ENCODE measurements around the gene CHST11.
A peak's percentile ranks its signal among the peaks of the same experiment; 100 is the strongest.

Gene CHST11

DNA sequence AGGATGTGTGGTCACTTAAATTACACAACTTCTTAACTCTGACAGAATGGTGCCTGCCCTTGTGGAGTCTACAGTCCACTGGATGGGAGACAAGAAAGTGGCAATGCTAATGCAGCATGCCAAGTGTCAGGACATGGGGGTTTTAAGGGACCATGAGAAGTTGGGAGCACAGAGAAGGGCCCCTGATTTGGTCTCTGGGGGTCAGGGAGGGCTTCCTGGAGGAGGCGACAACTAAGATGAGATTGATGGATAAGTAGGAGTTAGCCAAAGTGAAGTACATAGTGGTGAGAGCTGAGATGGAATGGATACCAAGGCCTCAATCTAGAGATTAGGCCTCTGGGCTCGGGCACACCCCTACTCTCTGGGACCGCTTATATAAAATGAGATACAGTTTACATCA is 236.7 kb downstream of the CHST11 start:
- 78% methylated on average over 1 of the region's 3 CpGs for WGBS (ENCODE audit: insufficient coverage)

DNA sequence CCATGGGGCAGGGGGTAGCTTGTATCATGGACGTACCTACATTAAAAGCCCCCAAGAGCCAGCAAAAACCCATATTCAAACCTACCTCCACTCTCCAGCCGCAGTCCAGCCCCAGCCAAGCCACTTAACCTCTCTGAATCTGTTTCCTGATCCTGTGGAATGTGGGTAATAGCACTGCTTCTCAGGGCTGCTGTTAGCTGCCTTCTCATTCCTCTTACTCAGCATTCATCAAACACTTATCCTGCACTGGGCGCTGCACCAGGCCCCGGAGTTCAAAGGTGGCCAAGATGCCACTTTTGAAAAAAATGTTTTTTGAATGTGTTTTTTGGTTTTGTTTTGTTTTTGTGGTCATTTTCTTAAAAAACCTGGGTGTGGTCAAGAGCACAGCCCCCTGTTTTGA is 237.4 kb downstream of the CHST11 start:
- peak in 1 of 3 donors; percentile 46 for DNase-seq
- Histone ChIP-seq H3K27ac (ENCODE audit: insufficient read depth in 1 of 2, low read depth in 1 of 2, low read length in 2 of 2, poor library complexity in 1 of 2, severe bottlenecking in 2 of 2) (no peak overlapping the region), H3K27me3 (replicated peaks in 2 of 5; ENCODE audit: control insufficient read depth in 4 of 5, insufficient read depth in 5 of 5, low read length in 4 of 5) (no peaks in the 10 kb centered on the region), H3K9me3 (ENCODE audit: control extremely low read depth in 1 of 5, control insufficient read depth in 4 of 5, insufficient read depth in 2 of 5, low read depth in 1 of 5, low read length in 4 of 5) (peaks cover 0 to 11% (median 0%) of the 10 kb centered on the region in 5 experiments), H3K4me1 (ENCODE audit: control extremely low read depth in 1 of 4, control insufficient read depth in 4 of 4, insufficient read depth in 4 of 4, low read length in 3 of 4) (peaks cover 17 to 71% (median 56%) of the 10 kb centered on the region in 4 experiments), H3K36me3 (ENCODE audit: control insufficient read depth in 4 of 4, insufficient read depth in 4 of 4, low read length in 3 of 4) (peaks cover 0 to 40% (median 3%) of the 10 kb centered on the region in 4 experiments), H3K4me3 (ENCODE audit: control insufficient read depth in 1 of 7, extremely low read depth in 1 of 7, insufficient read depth in 4 of 7, low read depth in 2 of 7, low read length in 6 of 7) (no peak overlapping the region)
- no CpG with 5 or more reads among the region's 4 CpGs for WGBS (ENCODE audit: insufficient coverage)
- ChIA-PET POLR2A (interaction anchor here (1.1 to 2.0 kb wide), 2 partner anchors 11 to 25 kb away, joined by 3 to 8 read pairs; no protein-coding TSS in a partner anchor), CTCF (interaction anchor here (0.5 to 3.7 kb wide), 5 partner anchors 8 to 169 kb away, joined by 3 to 16 read pairs (median 3); no protein-coding TSS in a partner anchor)

More for the DNA sequence above, 236.7 kb downstream of the CHST11 start:
- ChIA-PET CTCF (interaction anchor here (0.7 to 3.7 kb wide), 3 partner anchors 10 to 18 kb away, joined by 3 to 16 read pairs (median 3); no protein-coding TSS in a partner anchor), POLR2A (no interaction called here)
- no peak overlapping the region for H3K27ac ChIP-seq (ENCODE audit: insufficient read depth in 1 of 2, low read depth in 1 of 2, low read length in 2 of 2, poor library complexity in 1 of 2, severe bottlenecking in 2 of 2)
- no peaks in the 10 kb centered on the region for H3K27me3 ChIP-seq (replicated peaks in 2 of 5; ENCODE audit: control insufficient read depth in 4 of 5, insufficient read depth in 5 of 5, low read length in 4 of 5)
- no peak for DNase-seq
- peaks cover 22 to 74% (median 63%) of the 10 kb centered on the region in 4 experiments for H3K4me1 ChIP-seq (ENCODE audit: control extremely low read depth in 1 of 4, control insufficient read depth in 4 of 4, insufficient read depth in 4 of 4, low read length in 3 of 4)
- no peak overlapping the region for H3K4me3 ChIP-seq (ENCODE audit: control insufficient read depth in 1 of 7, extremely low read depth in 1 of 7, insufficient read depth in 4 of 7, low read depth in 2 of 7, low read length in 6 of 7)
- H3K9me3 ChIP-seq (ENCODE audit: control extremely low read depth in 1 of 5, control insufficient read depth in 4 of 5, insufficient read depth in 2 of 5, low read depth in 1 of 5, low read length in 4 of 5), result peaks cover 0 to 11% (median 0%) of the 10 kb centered on the region in 5 experiments
- peaks cover 0 to 40% (median 3%) of the 10 kb centered on the region in 4 experiments for H3K36me3 ChIP-seq (ENCODE audit: control insufficient read depth in 4 of 4, insufficient read depth in 4 of 4, low read length in 3 of 4)

DNA sequence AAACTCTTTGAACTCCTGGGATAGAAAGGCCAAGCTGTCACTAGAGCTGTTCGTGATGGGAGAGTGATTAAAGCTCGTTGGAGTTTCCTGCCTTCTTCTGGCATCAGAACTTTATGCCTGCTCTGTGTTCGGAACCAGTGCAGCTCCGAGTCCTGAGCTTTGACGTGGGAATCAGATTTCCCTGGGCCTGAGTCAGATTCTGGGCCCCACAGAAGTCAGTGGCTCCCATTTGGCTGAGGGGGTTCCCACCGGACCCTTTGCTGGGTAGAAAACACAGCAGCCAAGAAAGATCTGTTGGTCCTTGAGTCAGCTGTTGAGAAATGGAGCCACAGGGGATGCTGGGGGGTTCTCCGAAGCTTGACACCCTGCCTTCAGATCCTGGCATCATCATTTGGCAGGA is 238.0 kb downstream of the CHST11 start:
- DNase-seq, result no peak
- CTCF ChIA-PET, result interaction anchor here (0.5 to 3.7 kb wide), 7 partner anchors 9 to 170 kb away, joined by 3 to 16 read pairs (median 3); no protein-coding TSS in a partner anchor
- Histone ChIP-seq H3K36me3 (ENCODE audit: control insufficient read depth in 4 of 4, insufficient read depth in 4 of 4, low read length in 3 of 4) (peaks cover 0 to 40% (median 3%) of the 10 kb centered on the region in 4 experiments), H3K4me1 (ENCODE audit: control extremely low read depth in 1 of 4, control insufficient read depth in 4 of 4, insufficient read depth in 4 of 4, low read length in 3 of 4) (peaks cover 12 to 71% (median 52%) of the 10 kb centered on the region in 4 experiments), H3K9me3 (ENCODE audit: control extremely low read depth in 1 of 5, control insufficient read depth in 4 of 5, insufficient read depth in 2 of 5, low read depth in 1 of 5, low read length in 4 of 5) (peaks cover 0 to 11% (median 0%) of the 10 kb centered on the region in 5 experiments), H3K27me3 (replicated peaks in 2 of 5; ENCODE audit: control insufficient read depth in 4 of 5, insufficient read depth in 5 of 5, low read length in 4 of 5) (no peaks in the 10 kb centered on the region), H3K4me3 (ENCODE audit: control insufficient read depth in 1 of 7, extremely low read depth in 1 of 7, insufficient read depth in 4 of 7, low read depth in 2 of 7, low read length in 6 of 7) (peak overlapping the region in 1 of 7 experiments; percentile 12), H3K27ac (ENCODE audit: insufficient read depth in 1 of 2, low read depth in 1 of 2, low read length in 2 of 2, poor library complexity in 1 of 2, severe bottlenecking in 2 of 2) (peak overlapping the region in 1 of 2 experiments; percentile 71)
- POLR2A ChIA-PET, result interaction anchor here (0.6 to 2.0 kb wide), 4 partner anchors 12 to 421 kb away, joined by 3 to 8 read pairs (median 4); no protein-coding TSS in a partner anchor
- 87% methylated on average over 7 of the region's 7 CpGs for WGBS (ENCODE audit: insufficient coverage)

DNA sequence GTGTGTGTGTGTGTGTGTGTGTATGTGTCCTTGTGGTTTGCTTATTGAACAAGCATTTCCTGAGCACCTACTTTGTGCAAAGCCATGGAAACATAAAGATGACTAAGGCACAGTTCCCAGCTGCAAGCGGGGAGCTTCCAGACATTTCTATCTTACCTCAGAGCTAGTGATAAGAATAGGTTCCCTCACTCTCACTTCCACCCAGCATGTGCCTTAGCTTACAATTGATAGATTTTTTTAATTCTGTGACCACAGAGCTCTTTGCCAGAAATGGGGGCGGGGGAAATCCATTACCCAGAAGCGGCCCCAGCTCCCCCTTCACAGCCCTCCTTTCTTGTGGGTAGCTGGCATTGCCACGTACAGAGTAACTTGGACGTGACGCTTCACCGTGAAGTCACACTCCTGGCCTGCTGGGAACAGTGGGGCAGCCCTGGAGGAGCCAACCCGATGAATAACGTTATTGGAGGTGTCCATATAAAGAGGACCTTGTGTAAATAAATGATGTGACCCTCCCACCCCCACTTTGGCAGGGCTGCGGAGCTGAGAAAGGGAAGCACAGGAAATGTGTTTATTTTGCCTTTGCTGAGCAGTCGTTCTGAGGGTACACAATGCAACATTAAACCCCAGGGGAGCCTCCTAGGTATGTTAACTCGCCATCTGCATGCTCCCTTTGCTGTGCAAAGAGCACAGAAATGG is 238.9 kb downstream of the CHST11 start:
- Histone ChIP-seq H3K4me3 (ENCODE audit: control insufficient read depth in 1 of 7, extremely low read depth in 1 of 7, insufficient read depth in 4 of 7, low read depth in 2 of 7, low read length in 6 of 7) (peak overlapping the region in 4 of 7 experiments; percentile 1 to 44 (median 26)), H3K4me1 (ENCODE audit: control extremely low read depth in 1 of 4, control insufficient read depth in 4 of 4, insufficient read depth in 4 of 4, low read length in 3 of 4) (peaks cover 10 to 64% (median 48%) of the 10 kb centered on the region in 4 experiments), H3K36me3 (ENCODE audit: control insufficient read depth in 4 of 4, insufficient read depth in 4 of 4, low read length in 3 of 4) (peaks cover 0 to 40% (median 3%) of the 10 kb centered on the region in 4 experiments), H3K27ac (ENCODE audit: insufficient read depth in 1 of 2, low read depth in 1 of 2, low read length in 2 of 2, poor library complexity in 1 of 2, severe bottlenecking in 2 of 2) (peak overlapping the region; percentile 48 to 71), H3K9me3 (ENCODE audit: control extremely low read depth in 1 of 5, control insufficient read depth in 4 of 5, insufficient read depth in 2 of 5, low read depth in 1 of 5, low read length in 4 of 5) (peaks cover 0 to 11% (median 0%) of the 10 kb centered on the region in 5 experiments), H3K27me3 (replicated peaks in 2 of 5; ENCODE audit: control insufficient read depth in 4 of 5, insufficient read depth in 5 of 5, low read length in 4 of 5) (no peaks in the 10 kb centered on the region)
- ChIA-PET CTCF (interaction anchor here (0.7 to 3.7 kb wide), 6 partner anchors 12 to 126 kb away, joined by 3 to 16 read pairs (median 4); no protein-coding TSS in a partner anchor), POLR2A (interaction anchor here (0.9 to 2.0 kb wide), 3 partner anchors 23 to 47 kb away, joined by 3 to 8 read pairs (median 4); no protein-coding TSS in a partner anchor)
- peak; percentile 87 to 98 (median 97) for DNase-seq
- WGBS (ENCODE audit: insufficient coverage), result 0% methylated on average over 9 of the region's 12 CpGs

DNA sequence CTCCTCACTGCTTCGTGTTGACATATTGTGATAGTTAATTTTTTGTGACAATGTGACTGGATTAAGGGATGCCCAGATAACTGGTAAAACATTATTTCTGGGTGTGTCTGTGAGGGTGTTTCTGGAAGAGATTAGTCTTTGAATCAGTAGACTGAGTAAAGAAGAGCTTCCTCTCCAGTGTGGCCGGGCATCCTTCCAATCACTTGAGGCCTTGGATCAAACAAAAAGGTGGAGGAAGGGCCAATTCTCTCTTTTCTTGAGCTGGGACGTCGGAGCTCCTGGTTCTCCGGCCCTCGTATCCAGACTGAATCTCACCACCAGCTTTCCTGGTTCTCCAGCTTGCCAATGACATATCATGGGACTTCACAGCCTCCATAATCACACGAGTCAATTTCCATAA is 240.4 kb downstream of the CHST11 start:
- no peak overlapping the region for H3K27ac ChIP-seq (ENCODE audit: insufficient read depth in 1 of 2, low read depth in 1 of 2, low read length in 2 of 2, poor library complexity in 1 of 2, severe bottlenecking in 2 of 2)
- peaks cover 0 to 38% (median 4%) of the 10 kb centered on the region in 4 experiments for H3K36me3 ChIP-seq (ENCODE audit: control insufficient read depth in 4 of 4, insufficient read depth in 4 of 4, low read length in 3 of 4)
- no peaks in the 10 kb centered on the region for H3K27me3 ChIP-seq (replicated peaks in 2 of 5; ENCODE audit: control insufficient read depth in 4 of 5, insufficient read depth in 5 of 5, low read length in 4 of 5)
- H3K4me1 ChIP-seq (ENCODE audit: control extremely low read depth in 1 of 4, control insufficient read depth in 4 of 4, insufficient read depth in 4 of 4, low read length in 3 of 4), result peaks cover 10 to 49% (median 36%) of the 10 kb centered on the region in 4 experiments
- WGBS (ENCODE audit: insufficient coverage), result 98% methylated on average over 7 of the region's 7 CpGs
- POLR2A ChIA-PET, result no interaction called here
- H3K4me3 ChIP-seq (ENCODE audit: control insufficient read depth in 1 of 7, extremely low read depth in 1 of 7, insufficient read depth in 4 of 7, low read depth in 2 of 7, low read length in 6 of 7), result no peak overlapping the region
- peaks cover 0 to 6% (median 0%) of the 10 kb centered on the region in 5 experiments for H3K9me3 ChIP-seq (ENCODE audit: control extremely low read depth in 1 of 5, control insufficient read depth in 4 of 5, insufficient read depth in 2 of 5, low read depth in 1 of 5, low read length in 4 of 5)
- DNase-seq, result no peak
- CTCF ChIA-PET, result interaction anchor here (3.5 kb wide), 1 partner anchor 9 kb away, joined by 15 read pairs; no protein-coding TSS in a partner anchor

DNA sequence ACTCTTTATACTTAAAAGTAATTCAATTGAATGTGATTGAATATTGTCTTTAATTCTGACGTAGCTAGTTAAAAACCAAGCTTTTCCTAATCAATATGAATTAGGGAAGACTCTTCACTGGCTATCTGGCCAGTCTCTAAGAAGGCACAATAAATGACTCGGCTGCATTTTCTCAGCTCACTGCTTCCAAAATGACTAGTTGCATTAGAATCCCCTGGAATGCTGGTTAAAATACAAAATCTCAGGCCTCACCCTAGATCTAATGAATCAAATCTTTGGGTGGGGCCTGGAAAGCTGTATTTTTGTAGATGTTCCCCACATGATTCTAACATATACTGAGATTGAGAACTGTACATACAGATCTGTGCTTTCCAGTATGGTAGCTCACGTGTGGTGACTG is 242.1 kb downstream of the CHST11 start:
- H3K27ac ChIP-seq (ENCODE audit: insufficient read depth in 1 of 2, low read depth in 1 of 2, low read length in 2 of 2, poor library complexity in 1 of 2, severe bottlenecking in 2 of 2), result peak overlapping the region in 1 of 2 experiments; percentile 9
- POLR2A ChIA-PET, result no interaction called here
- no peak overlapping the region for H3K4me3 ChIP-seq (ENCODE audit: control insufficient read depth in 1 of 7, extremely low read depth in 1 of 7, insufficient read depth in 4 of 7, low read depth in 2 of 7, low read length in 6 of 7)
- H3K27me3 ChIP-seq (replicated peaks in 2 of 5; ENCODE audit: control insufficient read depth in 4 of 5, insufficient read depth in 5 of 5, low read length in 4 of 5), result no peaks in the 10 kb centered on the region
- WGBS (ENCODE audit: insufficient coverage), result 93% methylated on average over 2 of the region's 3 CpGs
- peaks cover 10 to 35% (median 27%) of the 10 kb centered on the region in 4 experiments for H3K4me1 ChIP-seq (ENCODE audit: control extremely low read depth in 1 of 4, control insufficient read depth in 4 of 4, insufficient read depth in 4 of 4, low read length in 3 of 4)
- H3K36me3 ChIP-seq (ENCODE audit: control insufficient read depth in 4 of 4, insufficient read depth in 4 of 4, low read length in 3 of 4), result peaks cover 4 to 41% (median 16%) of the 10 kb centered on the region in 4 experiments
- DNase-seq, result no peak
- H3K9me3 ChIP-seq (ENCODE audit: control extremely low read depth in 1 of 5, control insufficient read depth in 4 of 5, insufficient read depth in 2 of 5, low read depth in 1 of 5, low read length in 4 of 5), result no peaks in the 10 kb centered on the region
- CTCF ChIA-PET, result interaction anchor here (0.8 to 3.5 kb wide), 5 partner anchors 11 to 129 kb away, joined by 3 to 15 read pairs (median 3); no protein-coding TSS in a partner anchor

Data from common myeloid progenitor, CD34-positive (primary cell).